ENCODE data around the gene TNFSF15.
"Not testable (repeated sequence)": the region's sequence is repeated elsewhere in the genome, so short reads cannot be mapped to it uniquely, and the experiment has no call there.

TNFSF15 gene

DNA sequence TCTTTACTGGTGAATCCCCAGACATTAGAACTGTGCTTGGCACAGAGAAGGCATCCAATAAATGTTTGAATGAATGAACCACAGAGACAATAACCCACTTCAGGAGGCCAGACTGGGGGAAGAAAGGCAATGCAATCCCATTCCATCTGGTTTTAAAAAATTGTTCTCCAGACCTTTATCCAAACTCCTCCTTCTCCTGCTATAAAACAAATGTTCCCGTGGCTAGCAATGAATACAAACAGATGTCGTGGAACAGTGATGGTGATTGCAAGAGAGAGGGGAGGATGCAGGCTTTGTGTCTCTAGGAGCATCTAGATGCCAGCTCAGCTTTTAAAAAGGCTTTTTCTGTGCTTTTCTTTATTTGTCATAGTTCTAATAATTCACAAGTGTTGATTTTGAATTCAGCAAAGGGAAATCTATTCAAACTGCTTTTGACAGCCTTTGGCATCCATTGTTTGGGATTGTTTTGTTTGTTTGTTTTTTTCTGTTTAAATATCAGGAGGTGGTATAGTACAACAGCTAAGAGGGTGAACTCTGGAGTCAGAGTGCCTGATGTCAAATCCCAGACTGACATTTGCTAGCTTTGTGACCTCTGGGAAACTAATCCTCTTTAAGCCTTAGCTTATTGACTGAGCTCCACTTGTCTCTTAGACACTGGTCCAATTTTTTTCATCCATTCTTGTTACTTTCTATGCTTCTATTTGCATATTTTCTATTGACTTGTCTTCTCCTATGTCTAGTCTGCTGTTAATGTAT is 59.1 kb downstream of the TNFSF15 start:
- DNase-seq (ENCODE audit: low spot score): no peak

- DNase-seq (ENCODE audit: low spot score): peak; percentile 35
Measured at GRCh38 chr9:114745879-114746550, 59.8 kb downstream of the TNFSF15 start.

DNA sequence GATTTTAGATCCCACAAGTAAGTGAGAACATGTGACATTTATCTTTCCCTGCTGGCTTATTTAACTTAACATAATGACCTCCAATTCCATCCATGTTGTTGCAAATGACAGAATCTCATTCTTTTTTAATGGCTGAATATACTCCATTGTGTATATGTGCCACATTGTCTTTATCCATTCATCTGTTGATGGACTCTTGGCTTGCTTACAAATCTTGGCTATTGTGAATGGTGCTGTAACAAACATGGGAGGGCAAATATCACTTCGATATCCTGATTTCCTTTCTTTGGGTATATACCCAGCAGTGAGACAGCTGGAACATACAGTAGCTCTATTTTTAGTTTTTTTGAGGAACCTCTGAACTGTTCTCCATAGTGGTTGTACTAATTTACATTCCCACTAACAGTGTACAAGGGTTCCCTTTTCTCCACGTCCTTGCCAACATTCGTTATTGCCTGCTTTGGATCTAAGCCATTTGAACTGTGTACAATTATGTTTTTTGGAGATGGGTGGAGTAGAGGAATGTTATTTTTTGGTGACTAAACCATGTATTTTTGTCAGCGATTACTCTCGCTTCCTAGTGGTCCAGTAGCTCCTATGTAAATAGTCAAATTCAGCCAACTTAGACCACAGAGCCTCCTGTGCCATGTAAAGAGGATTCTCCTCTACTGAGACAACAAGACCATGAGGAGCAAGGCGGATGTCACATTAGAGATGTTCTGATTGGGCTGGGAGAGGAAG is 60.6 kb downstream of the TNFSF15 start:
- DNase-seq (ENCODE audit: low spot score): no peak

- DNase-seq (ENCODE audit: low spot score): no peak
Measured at GRCh38 chr9:114743446-114743845, 62.4 kb downstream of the TNFSF15 start.

DNA sequence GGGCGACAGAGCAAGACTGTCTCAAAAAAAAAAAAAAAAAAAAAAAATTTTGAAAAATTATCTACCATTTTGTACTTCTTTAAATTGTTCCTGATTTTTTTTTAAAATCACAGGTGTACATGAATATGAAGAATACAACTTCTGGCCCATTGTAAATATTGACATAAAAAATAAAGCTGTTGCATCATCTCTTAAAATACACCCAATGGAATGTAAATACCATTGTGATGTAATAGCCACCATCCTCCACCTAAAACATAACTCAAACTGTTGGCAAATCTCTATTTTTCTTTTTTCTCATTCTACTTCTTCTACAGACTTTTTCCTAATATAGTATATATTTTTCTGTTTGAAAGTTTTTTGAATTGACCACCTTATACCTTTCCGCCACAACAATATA is 62.9 kb downstream of the TNFSF15 start:
- DNase-seq (ENCODE audit: low spot score): no peak

- DNase-seq (ENCODE audit: low spot score): not testable (repeated sequence)
Measured at GRCh38 chr9:114741521-114741920, 64.3 kb downstream of the TNFSF15 start.

DNA sequence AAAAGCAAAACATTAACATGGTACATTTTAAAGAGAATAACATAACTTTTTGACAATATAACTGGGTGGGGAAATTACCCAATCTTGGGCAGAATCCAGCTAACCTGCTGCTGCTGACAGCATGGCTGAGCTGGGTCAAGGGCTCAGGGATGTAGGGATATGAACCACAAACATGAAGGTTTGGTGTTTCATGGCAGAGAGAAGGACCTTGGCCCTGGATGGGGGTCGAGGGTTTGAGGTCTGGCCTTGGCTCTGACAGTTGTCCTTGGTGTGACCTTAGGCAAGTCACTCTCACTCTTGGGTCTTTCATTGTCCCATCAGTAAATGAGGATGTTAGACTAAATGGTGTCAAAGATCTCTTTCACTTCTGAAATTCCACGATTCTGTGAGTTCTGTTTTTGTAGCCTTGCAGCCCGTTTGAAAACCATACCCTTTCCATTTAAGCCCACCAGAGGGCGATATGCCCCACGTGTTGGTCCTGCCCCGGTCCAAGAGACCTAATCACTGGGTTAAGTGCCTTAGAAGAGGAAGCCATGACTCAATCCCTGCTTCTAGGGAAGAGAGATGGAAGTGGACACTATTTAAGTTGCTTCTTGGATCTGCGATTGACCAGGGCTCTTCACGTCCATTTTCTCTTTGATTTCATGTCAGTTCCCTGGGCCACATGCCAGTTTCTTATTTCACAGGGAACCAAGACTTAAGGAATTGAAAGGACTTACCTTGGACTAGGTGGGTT is 67.1 kb downstream of the TNFSF15 start:
- DNase-seq (ENCODE audit: low spot score): peak; percentile 54

GRCh38 chr9:114737847-114738246 is 68.0 kb downstream of the TNFSF15 start:
- DNase-seq (ENCODE audit: low spot score): no peak

GRCh38 chr9:114737118-114737517 is 68.7 kb downstream of the TNFSF15 start:
- DNase-seq (ENCODE audit: low spot score): no peak

- DNase-seq (ENCODE audit: low spot score): no peak
Measured at GRCh38 chr9:114735704-114736103, 70.1 kb downstream of the TNFSF15 start.

DNA sequence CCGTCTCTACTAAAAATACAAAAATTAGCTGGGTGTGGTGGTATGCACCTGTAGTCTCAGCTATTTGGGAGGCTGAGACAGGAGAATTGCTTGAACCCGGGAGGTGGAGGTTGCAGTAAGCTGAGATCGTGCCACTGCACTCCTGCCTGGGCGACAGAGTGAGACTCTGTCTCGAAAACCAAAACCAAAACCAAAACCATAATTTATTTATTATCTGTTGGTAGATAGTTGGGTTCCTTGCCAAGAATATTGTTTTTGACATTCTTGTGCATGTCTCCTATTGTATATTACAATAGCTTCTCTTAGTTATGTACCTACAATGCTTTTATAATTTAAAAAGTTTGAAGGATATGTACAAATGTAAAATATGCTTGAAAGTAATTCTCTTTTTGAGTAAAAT is 70.7 kb downstream of the TNFSF15 start:
- DNase-seq (ENCODE audit: low spot score): not testable (repeated sequence)

All from hematopoietic multipotent progenitor cell treated with erythropoietin and hydrocortisone succinate and interleukin-3 and kit ligand, for 15 days (in vitro differentiated cells).